Measurements from ENCODE around the gene LRRC56.
"Not testable (repeated sequence)": the region's sequence is repeated elsewhere in the genome, so short reads cannot be mapped to it uniquely, and the experiment has no call there.

The LRRC56 gene

DNA sequence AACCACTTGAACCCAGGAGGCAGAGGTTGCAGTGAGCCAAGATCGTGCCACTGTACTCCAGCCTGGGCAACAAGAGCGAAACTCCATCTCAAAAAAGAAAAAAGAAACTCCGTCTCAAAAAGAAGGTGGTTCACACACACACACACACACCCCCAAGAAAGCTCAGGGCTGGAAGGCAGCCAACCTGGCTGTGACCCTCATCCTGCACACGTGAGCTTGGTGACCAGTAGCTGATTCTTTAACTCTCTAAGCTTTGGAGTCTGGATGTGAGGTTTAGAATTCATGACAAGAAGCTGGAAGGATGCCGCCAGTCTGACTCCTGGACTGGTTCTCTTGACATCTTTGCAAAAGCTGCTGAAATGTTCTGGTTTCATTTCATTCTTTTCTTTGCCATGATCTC, 28.4 kb upstream of the LRRC56 start:
- TF ChIP-seq, protein P1, sequence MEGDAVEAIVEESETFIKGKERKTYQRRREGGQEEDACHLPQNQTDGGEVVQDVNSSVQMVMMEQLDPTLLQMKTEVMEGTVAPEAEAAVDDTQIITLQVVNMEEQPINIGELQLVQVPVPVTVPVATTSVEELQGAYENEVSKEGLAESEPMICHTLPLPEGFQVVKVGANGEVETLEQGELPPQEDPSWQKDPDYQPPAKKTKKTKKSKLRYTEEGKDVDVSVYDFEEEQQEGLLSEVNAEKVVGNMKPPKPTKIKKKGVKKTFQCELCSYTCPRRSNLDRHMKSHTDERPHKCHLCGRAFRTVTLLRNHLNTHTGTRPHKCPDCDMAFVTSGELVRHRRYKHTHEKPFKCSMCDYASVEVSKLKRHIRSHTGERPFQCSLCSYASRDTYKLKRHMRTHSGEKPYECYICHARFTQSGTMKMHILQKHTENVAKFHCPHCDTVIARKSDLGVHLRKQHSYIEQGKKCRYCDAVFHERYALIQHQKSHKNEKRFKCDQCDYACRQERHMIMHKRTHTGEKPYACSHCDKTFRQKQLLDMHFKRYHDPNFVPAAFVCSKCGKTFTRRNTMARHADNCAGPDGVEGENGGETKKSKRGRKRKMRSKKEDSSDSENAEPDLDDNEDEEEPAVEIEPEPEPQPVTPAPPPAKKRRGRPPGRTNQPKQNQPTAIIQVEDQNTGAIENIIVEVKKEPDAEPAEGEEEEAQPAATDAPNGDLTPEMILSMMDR (IDR thresholded peaks at IDR 0.05), result no peak
- no peaks in the 10 kb centered on the region for H3K36me3 ChIP-seq (ENCODE audit: control insufficient read depth, insufficient read depth, low read length)
- no peak overlapping the region for H2AFZ ChIP-seq
- peaks cover 12% of the 10 kb centered on the region for H3K79me2 ChIP-seq
- H3K27ac ChIP-seq, result no peak overlapping the region
- no peak overlapping the region for H3K4me3 ChIP-seq (ENCODE audit: low read depth, low read length)
- H3K4me2 ChIP-seq (ENCODE audit: low read length), result no peak overlapping the region
- H3K4me1 ChIP-seq, result no peaks in the 10 kb centered on the region
- no peaks in the 10 kb centered on the region for H3K27me3 ChIP-seq (ENCODE audit: control insufficient read depth, insufficient read depth, low read length)
- no peak overlapping the region for H3K9ac ChIP-seq
- no peaks in the 10 kb centered on the region for H3K9me3 ChIP-seq (ENCODE audit: control insufficient read depth, low read length)

- H3K4me1 ChIP-seq, result no peaks in the 10 kb centered on the region
- no peak overlapping the region for H3K4me3 ChIP-seq (ENCODE audit: low read depth, low read length)
- H3K9me3 ChIP-seq (ENCODE audit: control insufficient read depth, low read length), result no peaks in the 10 kb centered on the region
- H3K4me2 ChIP-seq (ENCODE audit: low read length), result no peak overlapping the region
- TF ChIP-seq, protein P1 (IDR thresholded peaks at IDR 0.05), result no peak
- no peaks in the 10 kb centered on the region for H3K36me3 ChIP-seq (ENCODE audit: control insufficient read depth, insufficient read depth, low read length)
- H2AFZ ChIP-seq, result no peak overlapping the region
- no peaks in the 10 kb centered on the region for H3K79me2 ChIP-seq
- no peaks in the 10 kb centered on the region for H3K27me3 ChIP-seq (ENCODE audit: control insufficient read depth, insufficient read depth, low read length)
- H3K9ac ChIP-seq, result no peak overlapping the region
- no peak overlapping the region for H3K27ac ChIP-seq
Measured at GRCh38 chr11:512761-513595, 24.3 kb upstream of the LRRC56 start.

DNA sequence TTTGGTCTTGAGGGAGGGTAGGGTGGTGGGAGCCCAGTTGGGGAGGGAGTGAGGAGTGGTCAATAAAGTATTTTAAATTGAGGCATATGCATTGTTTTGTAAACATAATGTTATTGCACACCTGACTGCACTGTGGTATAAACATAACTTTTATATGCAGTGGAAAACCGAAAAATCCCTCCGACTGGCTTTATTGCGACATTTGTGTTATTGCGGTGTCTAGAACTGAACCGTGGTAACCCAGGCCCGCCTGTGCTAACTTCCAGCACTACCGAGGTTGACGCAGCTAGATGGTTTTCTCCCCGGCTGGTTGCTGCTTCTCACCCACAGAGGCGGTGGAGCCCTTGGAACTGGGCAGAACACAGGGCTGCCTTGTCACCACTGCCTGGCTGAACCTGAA, 22.7 kb upstream of the LRRC56 start:
- H3K9me3 ChIP-seq (ENCODE audit: control insufficient read depth, low read length), result no peaks in the 10 kb centered on the region
- H2AFZ ChIP-seq, result no peak overlapping the region
- H3K4me2 ChIP-seq (ENCODE audit: low read length), result no peak overlapping the region
- no peaks in the 10 kb centered on the region for H3K4me1 ChIP-seq
- no peaks in the 10 kb centered on the region for H3K79me2 ChIP-seq
- no peaks in the 10 kb centered on the region for H3K27me3 ChIP-seq (ENCODE audit: control insufficient read depth, insufficient read depth, low read length)
- H3K27ac ChIP-seq, result no peak overlapping the region
- H3K36me3 ChIP-seq (ENCODE audit: control insufficient read depth, insufficient read depth, low read length), result no peaks in the 10 kb centered on the region
- no peak overlapping the region for H3K9ac ChIP-seq
- TF ChIP-seq, protein P1 (IDR thresholded peaks at IDR 0.05), result no peak
- H3K4me3 ChIP-seq (ENCODE audit: low read depth, low read length), result no peak overlapping the region

GRCh38 chr11:515131-515530, 22.2 kb upstream of the LRRC56 start:
- TF ChIP-seq, protein P1 (IDR thresholded peaks at IDR 0.05), result no peak
- H3K79me2 ChIP-seq, result no peaks in the 10 kb centered on the region
- no peak overlapping the region for H3K4me2 ChIP-seq (ENCODE audit: low read length)
- H3K36me3 ChIP-seq (ENCODE audit: control insufficient read depth, insufficient read depth, low read length), result no peaks in the 10 kb centered on the region
- no peak overlapping the region for H3K4me3 ChIP-seq (ENCODE audit: low read depth, low read length)
- no peak overlapping the region for H3K27ac ChIP-seq
- H3K9ac ChIP-seq, result no peak overlapping the region
- no peaks in the 10 kb centered on the region for H3K9me3 ChIP-seq (ENCODE audit: control insufficient read depth, low read length)
- no peak overlapping the region for H2AFZ ChIP-seq
- H3K4me1 ChIP-seq, result no peaks in the 10 kb centered on the region
- no peaks in the 10 kb centered on the region for H3K27me3 ChIP-seq (ENCODE audit: control insufficient read depth, insufficient read depth, low read length)

- Histone ChIP-seq H3K9me3 (ENCODE audit: control insufficient read depth, low read length) (no peaks in the 10 kb centered on the region), H3K4me2 (ENCODE audit: low read length) (no peak overlapping the region), H3K9ac (no peak overlapping the region), H3K27me3 (ENCODE audit: control insufficient read depth, insufficient read depth, low read length) (no peaks in the 10 kb centered on the region), H3K36me3 (ENCODE audit: control insufficient read depth, insufficient read depth, low read length) (no peaks in the 10 kb centered on the region), H3K79me2 (no peaks in the 10 kb centered on the region), H3K4me3 (ENCODE audit: low read depth, low read length) (no peak overlapping the region), H3K4me1 (no peaks in the 10 kb centered on the region), H2AFZ (no peak overlapping the region), H3K27ac (no peak overlapping the region)
- TF ChIP-seq, protein P1 (IDR thresholded peaks at IDR 0.05), result no peak
Measured at GRCh38 chr11:516400-516799, 20.9 kb upstream of the LRRC56 start.

DNA sequence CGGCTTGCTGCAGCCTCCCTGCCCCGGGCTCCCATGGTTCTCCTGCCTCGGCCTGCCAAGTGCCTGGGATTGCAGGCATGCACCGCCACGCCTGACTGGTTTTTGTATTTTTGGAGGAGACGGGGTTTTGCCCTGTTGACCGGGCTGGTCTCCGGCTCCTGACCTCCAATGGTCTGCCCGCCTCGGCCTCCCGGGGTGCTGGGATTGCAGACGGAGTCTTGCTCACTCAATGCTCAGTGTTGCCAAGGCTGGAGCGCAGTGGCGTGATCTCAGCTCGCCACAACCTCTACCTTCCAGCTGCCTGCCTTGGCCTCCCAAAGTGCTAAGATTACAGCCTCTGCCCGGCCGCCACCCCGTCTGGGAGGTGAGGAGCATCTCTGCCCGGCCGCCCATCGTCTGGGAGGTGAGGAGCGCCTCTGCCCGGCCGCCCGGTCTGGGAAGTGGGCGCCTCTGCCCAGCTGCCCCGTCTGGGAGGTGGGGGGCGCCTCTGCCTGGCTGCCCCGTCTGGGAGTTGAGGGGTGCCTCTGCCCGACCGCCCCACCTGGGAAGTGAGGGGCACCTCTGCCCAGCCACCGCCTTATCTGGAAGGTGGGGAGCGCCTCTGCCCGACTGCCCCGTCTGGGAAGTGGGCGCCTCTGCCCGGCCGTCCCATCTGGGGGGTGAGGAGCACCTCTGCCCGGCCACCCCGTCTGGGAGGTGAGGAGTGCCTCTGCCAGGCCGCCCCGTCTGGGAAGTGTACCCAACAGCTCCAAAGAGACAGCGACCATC, 20.2 kb upstream of the LRRC56 start:
- not testable (repeated sequence) for H3K27me3 ChIP-seq (ENCODE audit: control insufficient read depth, insufficient read depth, low read length); H3K27ac ChIP-seq; H3K9ac ChIP-seq; H3K4me1 ChIP-seq; H3K36me3 ChIP-seq (ENCODE audit: control insufficient read depth, insufficient read depth, low read length); H3K4me2 ChIP-seq (ENCODE audit: low read length); H3K9me3 ChIP-seq (ENCODE audit: control insufficient read depth, low read length); H3K79me2 ChIP-seq; H3K4me3 ChIP-seq (ENCODE audit: low read depth, low read length); H2AFZ ChIP-seq

Measured in parathyroid adenoma (tissue), 2 donors.